NCI-H2107 (cell line): Measurements from ENCODE around the gene SNRPA.
A peak's percentile ranks its signal among the peaks of the same experiment; 100 is the strongest.
"Not testable (repeated sequence)": the region's sequence is repeated elsewhere in the genome, so short reads cannot be mapped to it uniquely, and the experiment has no call there.

Experiments
- DNase-seq: peaks from one replicate; lab custom pipeline; 2025; lab: John Stamatoyannopoulos, UW

The SNRPA gene

DNA sequence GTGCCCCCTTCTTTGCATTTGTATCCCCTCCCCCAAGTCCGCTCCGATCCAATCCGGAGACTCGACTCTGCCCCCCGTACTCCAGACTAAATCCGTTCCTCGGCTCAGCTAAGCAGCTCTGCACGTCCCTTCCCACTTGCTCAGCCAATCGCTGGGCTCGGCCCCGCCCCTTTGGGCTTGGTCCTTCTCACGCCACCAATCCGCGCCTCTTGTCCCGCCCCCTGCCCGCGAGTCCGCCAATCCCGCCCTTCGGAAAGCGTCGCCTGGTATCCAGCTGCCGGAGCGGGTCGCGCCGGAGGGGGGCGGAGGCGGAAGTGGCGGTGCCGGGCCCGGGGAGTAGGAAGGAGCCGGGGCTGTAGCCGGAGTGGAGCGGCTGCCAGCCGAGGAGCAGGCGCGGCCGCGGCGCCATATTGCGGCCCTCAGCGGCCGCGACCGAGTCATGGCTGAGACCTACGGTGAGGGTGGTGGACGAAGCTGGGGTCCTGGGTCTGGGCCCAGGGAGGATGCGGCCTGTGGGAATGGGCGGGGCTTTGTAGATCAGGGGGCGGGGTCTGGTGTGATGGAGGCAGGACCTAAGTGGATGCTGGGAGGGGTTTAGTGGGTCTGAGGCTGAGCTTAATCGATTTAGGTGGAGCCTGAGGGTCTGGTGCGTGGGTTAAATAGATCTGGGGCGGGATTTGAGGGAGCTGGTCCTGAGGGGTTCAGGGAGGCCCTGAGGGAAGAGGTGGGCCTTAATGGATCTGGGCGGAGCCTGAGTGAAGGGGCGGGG lies 27.1 kb downstream of the SNRPA start, which contains the start of gene RAB4B:
RAB4B (plus strand) TSS at position 311 of the 769 bp plus-strand sequence; CDS start at position 440, 129 bp downstream.
- DNase-seq: peak; percentile 98

DNA sequence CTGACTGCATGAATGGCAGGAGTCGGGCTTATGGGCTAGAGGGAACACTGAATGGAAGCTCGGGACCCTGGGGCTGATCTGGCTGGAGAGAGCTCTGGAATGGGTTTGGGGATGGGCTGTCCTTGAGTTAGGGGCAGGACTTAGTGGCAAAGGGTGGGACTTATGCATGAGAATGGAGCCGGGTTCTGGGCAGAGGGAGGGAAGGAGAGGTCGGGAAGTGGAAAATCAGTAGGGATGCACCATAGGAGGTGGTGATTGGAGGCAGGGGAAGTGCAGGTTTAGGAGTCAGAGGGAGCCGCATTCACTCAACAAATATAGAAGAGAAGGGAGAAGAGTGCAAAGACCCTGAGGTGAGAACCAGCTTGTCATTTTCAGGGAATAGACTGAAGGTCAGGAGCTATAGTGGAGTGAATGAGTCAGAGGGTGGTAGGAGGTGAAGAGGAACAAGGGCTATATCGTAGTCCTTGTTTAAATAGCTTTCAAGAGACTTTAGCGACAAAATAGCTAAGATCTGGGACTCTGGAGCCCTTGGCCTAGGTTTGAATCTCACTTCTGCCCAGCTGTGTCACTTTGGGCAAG lies 27.8 kb downstream of the SNRPA start:
- DNase-seq: no peak

GRCh38 chr19:40780582-40780981 lies 29.6 kb downstream of the SNRPA start:
- DNase-seq: no peak

DNA sequence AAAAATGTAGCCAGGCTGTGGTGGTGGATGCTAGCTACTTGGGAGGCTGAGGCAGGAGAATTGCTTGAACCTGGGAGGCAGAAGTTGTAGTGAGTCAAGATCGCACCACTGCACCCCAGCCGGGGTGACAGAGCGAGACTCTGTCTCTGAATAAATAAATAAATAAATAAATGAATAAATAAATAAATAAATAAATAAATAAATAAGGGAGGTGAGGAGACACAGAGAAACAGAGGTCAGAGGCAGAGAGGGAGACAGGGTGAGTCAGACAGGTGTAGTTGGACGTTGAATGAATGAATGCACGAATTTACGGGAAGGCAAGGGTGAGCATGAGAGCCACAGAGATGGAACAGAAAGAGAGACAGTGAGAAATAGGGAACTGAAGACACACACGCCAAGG lies 30.1 kb downstream of the SNRPA start:
- no peak for DNase-seq

GRCh38 chr19:40783711-40784110 lies 32.7 kb downstream of the SNRPA start:
- no peak for DNase-seq

GRCh38 chr19:40784146-40784545 lies 33.1 kb downstream of the SNRPA start:
- not testable (repeated sequence) for DNase-seq

DNA sequence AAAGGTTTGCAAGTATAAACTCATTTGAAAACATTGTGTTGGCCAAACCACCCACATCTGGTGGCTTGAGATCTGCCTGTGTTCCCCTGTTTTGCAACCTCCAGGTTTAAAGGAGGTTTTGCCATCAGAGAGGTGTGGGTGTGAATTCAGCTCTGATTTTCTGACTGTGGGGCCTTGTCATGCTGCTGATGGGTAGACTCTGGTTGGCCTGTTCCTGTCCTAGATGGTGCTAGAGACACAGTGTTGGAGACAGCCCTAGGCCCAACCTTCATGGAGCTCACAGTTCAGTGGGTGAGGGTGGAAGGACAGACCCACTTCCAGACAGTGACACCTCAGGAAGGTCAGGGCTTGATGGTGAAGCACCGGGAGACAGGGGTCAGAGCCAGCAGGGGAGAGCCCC lies 34.5 kb downstream of the SNRPA start:
- no peak for DNase-seq

GRCh38 chr19:40786060-40787037 lies 35.3 kb downstream of the SNRPA start:
- no peak for DNase-seq

DNA sequence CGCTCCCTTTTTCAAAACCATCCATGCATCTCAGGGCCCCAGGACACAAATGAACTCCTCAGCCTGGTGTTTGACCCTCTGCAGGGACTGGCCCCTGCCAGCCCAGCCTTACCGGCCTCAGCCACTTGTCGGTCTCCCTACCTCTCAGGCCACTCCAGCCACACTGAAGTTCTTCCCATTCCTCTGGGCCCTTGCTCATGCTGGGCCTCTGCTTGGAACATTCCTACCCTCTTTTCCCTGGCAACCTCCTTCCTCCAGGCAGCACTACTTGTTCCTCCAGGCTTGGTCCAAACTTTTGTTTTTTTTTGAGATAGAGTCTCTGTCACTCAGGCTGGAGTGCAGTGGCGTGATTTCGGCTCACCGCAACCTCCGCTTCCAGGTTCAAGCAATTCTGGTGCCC lies 40.3 kb downstream of the SNRPA start:
- DNase-seq: no peak

DNA sequence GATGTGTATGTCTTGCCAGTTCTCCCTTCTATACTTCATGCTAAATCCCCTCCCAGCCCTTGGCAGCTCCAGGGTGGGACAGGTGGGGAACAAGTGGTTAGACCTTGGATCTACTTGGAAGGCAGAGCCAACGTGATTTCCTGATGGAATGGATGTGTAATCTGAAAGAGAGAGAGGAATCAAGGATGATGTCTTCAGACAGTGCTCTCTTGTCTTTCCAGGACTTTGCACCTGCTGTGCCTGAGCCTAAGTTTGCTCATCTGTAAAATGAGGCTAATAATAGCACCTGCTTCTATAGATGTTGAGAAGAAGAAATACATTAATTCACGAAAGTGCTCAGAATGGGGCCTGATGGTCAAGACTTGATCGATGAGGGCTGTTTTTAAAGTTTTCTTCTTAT lies 41.0 kb downstream of the SNRPA start:
- DNase-seq: no peak

- no peak for DNase-seq
Measured at GRCh38 chr19:40797166-40797962, 46.4 kb downstream of the SNRPA start.

DNA sequence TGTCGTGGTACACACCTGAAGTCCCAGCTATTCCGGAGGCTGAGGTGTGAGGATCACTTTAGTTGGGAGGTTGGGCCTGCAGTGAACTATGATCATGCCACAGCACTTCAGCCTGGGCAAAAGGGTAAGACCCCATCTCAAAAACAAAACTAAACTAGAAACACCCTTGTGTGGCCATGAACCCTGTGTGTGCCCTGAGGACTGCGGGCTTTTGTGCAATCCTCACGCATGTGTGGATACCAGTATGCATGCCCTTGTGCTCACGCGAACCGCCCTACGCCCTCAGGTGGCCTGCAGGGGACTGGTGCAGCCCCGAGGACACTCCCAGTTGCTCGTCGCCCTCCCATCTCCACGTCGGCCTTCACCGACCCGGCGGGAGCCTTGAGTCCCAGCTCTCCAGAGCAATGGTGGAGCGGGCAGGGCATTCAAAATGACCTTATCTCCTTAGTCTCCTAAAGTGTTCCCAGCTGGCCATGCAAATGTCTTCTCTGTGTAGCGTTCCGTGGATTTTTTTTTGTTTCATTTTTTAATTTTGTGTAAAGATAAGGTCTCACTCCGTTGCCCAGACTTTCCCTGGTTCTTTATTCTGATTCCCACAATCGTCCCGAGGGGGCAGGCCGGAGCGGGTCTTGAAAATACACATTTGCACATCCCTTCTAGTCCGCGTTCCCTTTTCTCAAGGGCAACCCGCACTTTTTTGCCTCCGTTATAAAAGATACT lies 47.1 kb downstream of the SNRPA start:
- no peak for DNase-seq

DNA sequence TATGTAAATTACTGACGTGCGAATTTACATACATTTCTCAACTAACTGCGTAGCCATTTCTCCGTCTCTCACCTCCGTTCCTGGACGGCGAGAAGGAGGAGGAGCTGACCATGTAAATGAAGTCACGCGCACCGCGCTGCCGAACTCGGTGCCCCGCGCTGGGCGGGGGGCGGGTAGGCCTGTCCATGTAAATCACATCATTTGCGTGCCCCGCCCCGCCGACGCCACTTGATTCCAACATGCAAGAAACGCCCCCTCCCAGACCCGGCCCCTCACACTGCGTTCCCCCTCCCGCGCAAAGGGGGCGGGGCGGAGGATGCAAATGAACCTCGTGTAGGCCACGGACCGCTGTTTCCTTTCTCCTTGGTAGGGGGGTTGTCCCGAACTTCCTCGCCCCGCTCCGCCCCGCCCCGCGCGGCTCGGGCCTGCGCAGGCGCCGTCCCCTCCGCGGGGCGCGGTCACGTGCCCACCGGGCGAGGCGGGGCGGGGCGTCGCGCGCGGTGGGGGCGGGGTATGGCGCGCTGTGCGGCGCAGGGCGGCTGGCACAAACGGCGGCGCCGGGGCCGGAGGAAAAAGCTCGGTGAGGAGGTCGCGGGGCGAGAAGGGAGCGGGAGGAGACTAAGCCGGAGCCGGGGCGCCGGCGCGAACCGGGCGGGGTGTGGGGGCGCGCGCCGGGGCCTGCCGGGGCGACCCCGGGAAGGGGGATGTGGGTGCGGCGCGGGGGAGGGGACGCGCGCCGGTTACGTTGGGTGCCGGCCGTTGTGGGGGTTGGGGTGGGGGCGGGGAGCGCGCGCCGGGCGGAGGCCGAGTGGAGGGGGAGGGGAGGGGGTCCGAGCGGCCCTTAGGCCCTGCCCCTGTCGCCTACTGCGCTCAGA lies 47.9 kb downstream of the SNRPA start, which contains the start of gene EGLN2:
EGLN2 (plus strand) TSS at position 509 of the 875 bp plus-strand sequence. CDS start 1,382 bp downstream, outside the sequence.
- DNase-seq: peak; percentile 97

DNA sequence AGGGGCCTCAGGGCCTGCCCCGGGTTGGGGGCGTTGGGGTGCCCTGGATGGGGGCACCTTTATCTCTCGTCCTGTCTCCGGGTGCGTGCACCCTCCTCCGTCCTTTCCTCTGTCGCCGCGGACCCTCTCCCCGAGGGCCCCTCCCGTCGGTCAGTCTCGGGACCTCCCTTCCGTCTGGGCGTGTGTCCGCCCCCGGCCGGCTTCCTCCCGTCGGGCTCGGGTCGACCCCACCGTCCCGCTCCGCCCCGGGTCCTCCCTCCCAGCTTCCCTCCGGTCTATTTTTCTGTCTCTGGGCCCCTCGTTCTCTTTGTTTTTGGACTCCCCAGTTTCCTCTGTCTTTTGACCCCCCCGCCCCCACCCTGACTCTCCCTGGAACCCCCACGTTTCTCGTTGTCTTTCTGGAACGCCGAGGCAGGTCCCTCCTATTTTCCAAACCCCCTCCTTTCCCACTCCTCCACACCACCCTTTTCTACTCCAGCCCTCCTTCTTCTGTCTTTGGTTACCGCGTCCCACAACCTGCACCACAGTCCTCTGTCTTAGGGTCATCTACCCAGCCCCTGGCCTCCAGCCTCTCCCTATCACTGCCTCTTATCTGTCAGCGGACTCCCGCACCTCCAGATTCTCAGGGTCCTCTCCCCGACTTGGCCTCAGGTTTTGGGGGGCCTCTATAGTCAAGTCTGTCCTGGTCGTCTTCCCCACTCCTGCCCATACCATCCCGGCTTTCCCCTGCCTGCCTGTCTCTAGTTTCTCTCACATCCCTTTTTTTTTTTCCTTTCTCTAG lies 48.7 kb downstream of the SNRPA start:
- no peak for DNase-seq

DNA sequence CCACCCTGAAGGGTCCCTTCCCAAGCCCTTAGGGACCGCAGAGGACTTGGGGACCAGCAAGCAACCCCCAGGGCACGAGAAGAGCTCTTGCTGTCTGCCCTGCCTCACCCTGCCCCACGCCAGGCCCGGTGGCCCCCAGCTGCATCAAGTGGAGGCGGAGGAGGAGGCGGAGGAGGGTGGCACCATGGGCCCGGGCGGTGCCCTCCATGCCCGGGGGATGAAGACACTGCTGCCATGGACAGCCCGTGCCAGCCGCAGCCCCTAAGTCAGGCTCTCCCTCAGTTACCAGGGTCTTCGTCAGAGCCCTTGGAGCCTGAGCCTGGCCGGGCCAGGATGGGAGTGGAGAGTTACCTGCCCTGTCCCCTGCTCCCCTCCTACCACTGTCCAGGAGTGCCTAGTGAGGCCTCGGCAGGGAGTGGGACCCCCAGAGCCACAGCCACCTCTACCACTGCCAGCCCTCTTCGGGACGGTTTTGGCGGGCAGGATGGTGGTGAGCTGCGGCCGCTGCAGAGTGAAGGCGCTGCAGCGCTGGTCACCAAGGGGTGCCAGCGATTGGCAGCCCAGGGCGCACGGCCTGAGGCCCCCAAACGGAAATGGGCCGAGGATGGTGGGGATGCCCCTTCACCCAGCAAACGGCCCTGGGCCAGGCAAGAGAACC lies 49.5 kb downstream of the SNRPA start:
- no peak for DNase-seq

GRCh38 chr19:40800997-40801377 lies 50.0 kb downstream of the SNRPA start:
- DNase-seq: no peak

GRCh38 chr19:40801426-40802299 lies 50.7 kb downstream of the SNRPA start:
- no peak for DNase-seq
